ENCODE results near the gene PDF. TPM values are rescaled to one million over a fixed set of nuclear protein-coding genes. Genes with fewer than 3 reads are reported as not detected.
"Not testable (repeated sequence)": the region's sequence is repeated elsewhere in the genome, so short reads cannot be mapped to it uniquely, and the experiment has no call there.

PDF gene, protein sequence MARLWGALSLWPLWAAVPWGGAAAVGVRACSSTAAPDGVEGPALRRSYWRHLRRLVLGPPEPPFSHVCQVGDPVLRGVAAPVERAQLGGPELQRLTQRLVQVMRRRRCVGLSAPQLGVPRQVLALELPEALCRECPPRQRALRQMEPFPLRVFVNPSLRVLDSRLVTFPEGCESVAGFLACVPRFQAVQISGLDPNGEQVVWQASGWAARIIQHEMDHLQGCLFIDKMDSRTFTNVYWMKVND
- polyA plus RNA-seq (ENCODE audit: insufficient read length in 10 of 10) = 1 to 10 TPM; 2.3 to 7.1 (median 3.8) TPM
- long read RNA-seq, donor 1, transcript PDF-201 (2 exons, 1,158 nt) = major isoform, 6 of 6 reads
- long read RNA-seq, donor 1, partial matches to known transcripts = 0 of 6 reads
- long read RNA-seq, donor 1, other reads (novel, unspliced or antisense) = 0 of 6 reads
- long read RNA-seq, donor 2, partial matches to known transcripts = 0 of 1 reads
- long read RNA-seq, donor 2, other reads (novel, unspliced or antisense) = 0 of 1 reads
- long read RNA-seq, donor 3 = 0 reads
- long read RNA-seq, donor 4, partial matches to known transcripts = 0 of 3 reads
- long read RNA-seq, donor 4, other reads (novel, unspliced or antisense) = 0 of 3 reads
- long read RNA-seq, donor 5, transcript PDF-201 (2 exons, 1,158 nt) = major isoform, 10 of 10 reads
- long read RNA-seq, donor 5, partial matches to known transcripts = 0 of 10 reads
- long read RNA-seq, donor 5, other reads (novel, unspliced or antisense) = 0 of 10 reads
- long read RNA-seq, donor 6, partial matches to known transcripts = 0 of 3 reads
- long read RNA-seq, donor 6, other reads (novel, unspliced or antisense) = 0 of 3 reads
- long read RNA-seq, donor 7, partial matches to known transcripts = 0 of 4 reads
- long read RNA-seq, donor 7, other reads (novel, unspliced or antisense) = 0 of 4 reads
- long read RNA-seq, donor 8, partial matches to known transcripts = 0 of 4 reads
- long read RNA-seq, donor 8, other reads (novel, unspliced or antisense) = 0 of 4 reads
- long read RNA-seq, donor 9 = 0 reads

DNA sequence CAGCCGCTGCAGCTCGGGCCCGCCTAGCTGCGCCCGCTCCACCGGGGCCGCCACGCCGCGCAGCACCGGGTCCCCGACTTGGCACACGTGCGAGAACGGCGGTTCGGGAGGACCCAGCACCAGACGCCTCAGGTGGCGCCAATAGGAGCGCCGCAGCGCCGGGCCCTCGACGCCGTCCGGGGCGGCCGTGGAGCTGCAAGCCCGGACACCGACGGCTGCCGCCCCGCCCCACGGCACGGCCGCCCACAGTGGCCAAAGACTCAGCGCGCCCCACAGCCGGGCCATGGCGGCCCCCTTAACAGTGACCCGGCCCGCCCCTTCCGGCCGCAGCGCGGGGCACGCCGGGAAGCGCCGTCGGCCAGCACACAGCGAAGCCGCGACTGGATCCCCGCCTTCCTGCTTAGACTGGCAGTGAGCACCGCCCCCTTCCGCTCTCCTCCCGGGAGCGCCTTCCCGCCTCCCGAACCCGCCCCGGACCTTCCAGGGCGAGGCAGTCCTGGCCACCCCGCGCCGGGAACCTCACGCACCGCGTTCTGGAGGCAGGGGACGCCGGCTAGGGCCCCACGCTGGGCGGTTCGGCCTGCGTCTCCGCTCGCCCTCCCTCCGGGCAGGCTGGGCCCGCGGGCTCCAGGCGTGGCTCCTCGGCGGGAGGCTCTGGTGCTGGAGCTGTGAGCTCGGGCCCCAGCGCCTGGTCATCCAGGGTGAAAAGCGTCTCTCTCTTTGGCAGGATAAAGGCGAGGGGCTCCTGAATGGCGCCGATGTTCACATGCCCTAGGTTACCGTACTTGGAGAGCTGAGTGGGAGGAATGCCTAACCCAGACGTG, at the start of gene PDF:
Gene PDF (minus strand): TSS at position 303 of the 824 bp plus-strand sequence. CDS start 18 bp downstream, at position 285.
- peak; percentile 93 to 98 (median 95) for DNase-seq

- DNase-seq = no peak
Measured at GRCh38 chr16:69378760-69379159, 48.4 kb upstream of the PDF start.

DNA sequence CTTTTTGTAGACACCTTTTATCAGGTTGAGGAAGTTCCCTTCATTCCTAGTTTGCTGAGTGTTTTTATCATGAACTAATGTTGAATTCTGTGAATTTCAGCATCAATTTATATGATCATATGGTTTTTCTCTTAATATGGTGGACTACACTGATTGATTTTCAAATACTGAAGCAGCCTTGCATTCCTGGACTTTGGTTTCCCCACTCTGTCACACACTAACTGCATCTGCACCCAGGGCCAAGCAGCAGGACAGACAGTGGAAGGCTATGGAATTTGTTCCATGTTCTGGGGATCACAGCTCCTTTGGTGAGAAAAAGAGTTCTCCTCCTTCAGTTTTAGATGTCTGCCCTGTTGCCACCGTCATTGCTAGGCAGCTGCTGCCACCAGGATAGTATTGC, 47.6 kb upstream of the PDF start:
- no peak for DNase-seq

DNA sequence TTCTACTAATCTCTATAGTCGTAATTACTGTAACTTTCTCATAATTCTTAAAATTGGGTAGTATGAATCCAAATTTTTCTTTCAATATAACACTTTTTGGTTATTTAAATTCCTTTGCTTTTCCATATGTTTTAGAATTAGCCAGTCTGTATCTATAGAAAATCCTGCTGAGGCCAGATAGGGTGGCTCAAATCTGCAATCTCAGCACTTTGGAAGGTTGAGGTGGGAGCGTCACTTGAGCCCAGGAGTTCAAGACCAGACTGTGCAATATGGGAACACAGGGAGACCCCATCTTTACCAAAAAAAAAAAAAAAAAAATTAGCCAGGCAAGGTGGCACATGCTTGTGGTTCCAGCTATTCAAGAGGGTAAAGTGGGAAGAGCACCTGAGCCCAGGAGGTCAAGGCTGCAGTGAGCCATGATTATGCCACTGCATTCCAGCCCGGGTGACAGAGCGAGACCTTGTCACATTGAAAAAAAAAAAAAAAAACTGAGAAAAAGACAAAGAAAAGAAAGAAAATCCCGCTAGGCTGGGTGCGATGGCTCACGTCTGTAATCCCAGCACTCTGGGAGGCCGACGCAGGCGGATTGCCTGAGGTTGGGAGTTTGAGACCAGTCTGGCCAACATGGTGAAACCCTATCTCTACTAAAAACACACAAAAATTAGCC, 46.1 kb upstream of the PDF start:
- DNase-seq = no peak

DNA sequence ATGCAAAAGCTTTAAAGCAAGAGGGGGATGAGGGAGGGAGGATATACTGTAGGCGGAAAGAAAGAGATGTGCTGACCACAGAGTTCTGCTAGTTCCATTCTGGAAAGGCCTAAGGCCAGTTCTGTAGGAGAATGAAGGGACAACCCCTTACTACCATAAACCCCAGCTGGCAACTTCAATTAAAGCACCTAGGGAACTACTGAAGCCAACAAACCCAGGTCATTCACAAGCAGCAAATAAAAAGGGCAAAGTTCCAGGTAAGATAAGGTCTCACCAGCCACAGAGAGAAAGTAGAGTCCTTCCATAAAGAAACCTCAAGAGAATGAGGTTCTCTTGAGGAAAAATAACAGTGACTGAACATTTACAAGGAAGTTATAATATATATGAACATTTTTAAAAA, 42.6 kb upstream of the PDF start:
- DNase-seq = no peak

- no peak for DNase-seq
Measured at GRCh38 chr16:69371564-69371963, 41.2 kb upstream of the PDF start.

- DNase-seq = no peak
Measured at GRCh38 chr16:69368866-69369265, 38.5 kb upstream of the PDF start.

GRCh38 chr16:69367980-69368379, 37.6 kb upstream of the PDF start:
- DNase-seq = no peak

DNA sequence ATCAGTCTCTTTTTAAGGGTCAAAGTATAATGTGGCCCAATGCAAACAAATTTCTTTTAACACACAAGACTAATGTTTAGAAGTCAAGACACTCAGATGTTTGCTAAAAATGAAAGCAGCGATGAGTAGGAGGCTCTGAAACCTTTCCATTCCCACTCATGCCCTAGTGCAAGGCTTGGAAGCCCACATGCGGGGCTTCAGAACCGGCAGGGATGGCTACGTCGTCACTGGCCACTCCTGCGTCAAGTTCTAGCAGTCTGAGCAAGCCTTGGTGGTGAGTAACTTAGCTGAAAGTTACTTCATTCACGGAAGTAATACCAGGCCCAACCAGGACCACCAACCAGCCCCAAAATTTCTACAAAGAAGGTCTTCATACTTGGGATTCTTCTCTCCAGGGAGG, 36.0 kb upstream of the PDF start:
- DNase-seq = no peak

GRCh38 chr16:69365901-69366300, 35.5 kb upstream of the PDF start:
- DNase-seq = no peak

GRCh38 chr16:69364088-69364487, 33.7 kb upstream of the PDF start:
- DNase-seq = no peak

GRCh38 chr16:69363281-69363717, 32.9 kb upstream of the PDF start:
- no peak for DNase-seq

GRCh38 chr16:69360070-69360469, 29.7 kb upstream of the PDF start:
- DNase-seq = not testable (repeated sequence)

DNA sequence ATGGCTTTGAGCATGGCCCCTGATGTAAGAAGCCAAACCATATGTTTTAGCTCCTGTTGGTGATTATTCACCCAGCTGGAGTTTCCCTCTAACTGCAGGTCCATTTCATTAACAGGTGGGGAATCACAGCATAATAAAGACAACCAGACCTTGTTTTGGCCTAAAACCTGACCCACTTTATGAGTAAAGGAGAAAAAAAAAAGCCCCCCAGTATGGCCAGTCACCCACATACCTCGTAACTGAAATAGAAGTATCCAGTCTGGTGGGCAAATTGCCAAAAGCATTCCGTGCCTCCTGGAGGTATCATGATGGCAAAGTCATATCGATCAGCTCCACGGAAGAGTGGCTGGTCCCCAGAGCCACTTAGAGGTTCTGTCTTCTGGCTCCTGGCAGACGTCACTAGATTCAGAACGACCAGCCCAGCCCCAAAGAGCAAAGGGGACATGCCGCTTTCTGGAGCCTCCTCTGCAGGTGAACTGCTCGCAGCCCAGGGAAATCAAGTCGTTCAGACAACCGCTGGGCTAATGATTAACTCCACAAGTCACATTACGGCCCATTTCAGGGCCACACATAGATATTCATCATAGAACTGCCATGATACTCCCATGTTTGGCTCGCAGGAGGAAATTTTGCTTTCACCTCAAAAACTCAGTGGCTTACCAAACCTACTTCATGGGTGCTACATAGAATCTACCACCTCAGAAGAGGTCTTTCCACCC, 21.1 kb upstream of the PDF start, which contains the start of gene TMED6:
Gene TMED6 (minus strand): TSS at position 478 of the 719 bp plus-strand sequence. CDS start 33 bp downstream, at position 445.
- no peak for DNase-seq

DNA sequence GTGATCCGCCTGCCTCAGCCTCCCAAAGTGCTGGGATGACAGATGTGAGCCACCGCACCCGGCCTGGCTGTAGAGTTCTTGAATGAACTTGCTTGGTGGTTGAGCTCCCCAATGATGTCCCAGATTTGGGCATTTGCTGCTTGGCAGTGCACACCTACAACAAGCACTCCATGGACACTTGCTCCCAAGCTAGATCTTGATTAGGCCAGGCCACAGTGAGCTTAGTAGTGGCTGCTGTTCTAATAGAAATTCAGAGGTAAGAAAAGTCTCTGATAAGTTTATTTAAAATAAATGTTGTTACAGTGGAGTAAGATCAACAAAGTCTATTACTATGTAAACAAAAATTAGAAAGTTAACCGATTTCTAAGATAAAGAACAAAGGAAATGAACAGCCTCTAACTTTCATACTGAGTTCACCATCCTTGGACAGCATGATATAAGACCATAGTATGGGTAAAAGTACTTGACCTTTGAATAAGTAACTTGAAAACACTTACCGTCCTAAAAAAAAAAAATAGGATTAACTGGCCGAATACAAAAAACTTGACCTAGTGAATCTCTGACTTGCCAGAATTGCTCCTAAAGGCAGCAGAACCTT, 20.2 kb upstream of the PDF start:
- DNase-seq = no peak

- no peak for DNase-seq
Measured at GRCh38 chr16:69349536-69349935, 19.1 kb upstream of the PDF start.

GRCh38 chr16:69348222-69348621, 17.8 kb upstream of the PDF start:
- no peak for DNase-seq

DNA sequence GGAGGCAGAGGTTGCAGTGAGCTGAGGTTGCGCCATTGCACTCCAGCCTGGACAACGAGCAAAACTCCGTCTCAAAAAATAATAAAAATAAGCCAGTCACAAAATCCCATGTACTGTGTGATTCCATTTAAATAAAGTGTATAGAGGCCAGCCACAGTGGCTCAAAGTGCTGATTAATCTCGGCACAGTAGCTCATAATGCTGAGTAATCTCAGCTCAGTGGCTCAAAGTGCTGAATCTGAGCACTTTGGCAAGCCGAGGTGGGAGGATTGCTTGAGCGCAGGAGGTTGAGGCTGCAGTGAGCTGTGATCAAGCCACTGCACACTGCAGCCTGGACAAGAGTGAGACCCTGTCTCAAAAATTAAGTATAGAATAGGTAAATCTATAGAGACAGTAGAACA, 16.3 kb upstream of the PDF start:
- no peak for DNase-seq

- DNase-seq = no peak
Measured at GRCh38 chr16:69345923-69346322, 15.5 kb upstream of the PDF start.

GRCh38 chr16:69344171-69344570, 13.8 kb upstream of the PDF start:
- no peak for DNase-seq
